ENCODE measurements around the gene MMD2.

MMD2 gene

DNA sequence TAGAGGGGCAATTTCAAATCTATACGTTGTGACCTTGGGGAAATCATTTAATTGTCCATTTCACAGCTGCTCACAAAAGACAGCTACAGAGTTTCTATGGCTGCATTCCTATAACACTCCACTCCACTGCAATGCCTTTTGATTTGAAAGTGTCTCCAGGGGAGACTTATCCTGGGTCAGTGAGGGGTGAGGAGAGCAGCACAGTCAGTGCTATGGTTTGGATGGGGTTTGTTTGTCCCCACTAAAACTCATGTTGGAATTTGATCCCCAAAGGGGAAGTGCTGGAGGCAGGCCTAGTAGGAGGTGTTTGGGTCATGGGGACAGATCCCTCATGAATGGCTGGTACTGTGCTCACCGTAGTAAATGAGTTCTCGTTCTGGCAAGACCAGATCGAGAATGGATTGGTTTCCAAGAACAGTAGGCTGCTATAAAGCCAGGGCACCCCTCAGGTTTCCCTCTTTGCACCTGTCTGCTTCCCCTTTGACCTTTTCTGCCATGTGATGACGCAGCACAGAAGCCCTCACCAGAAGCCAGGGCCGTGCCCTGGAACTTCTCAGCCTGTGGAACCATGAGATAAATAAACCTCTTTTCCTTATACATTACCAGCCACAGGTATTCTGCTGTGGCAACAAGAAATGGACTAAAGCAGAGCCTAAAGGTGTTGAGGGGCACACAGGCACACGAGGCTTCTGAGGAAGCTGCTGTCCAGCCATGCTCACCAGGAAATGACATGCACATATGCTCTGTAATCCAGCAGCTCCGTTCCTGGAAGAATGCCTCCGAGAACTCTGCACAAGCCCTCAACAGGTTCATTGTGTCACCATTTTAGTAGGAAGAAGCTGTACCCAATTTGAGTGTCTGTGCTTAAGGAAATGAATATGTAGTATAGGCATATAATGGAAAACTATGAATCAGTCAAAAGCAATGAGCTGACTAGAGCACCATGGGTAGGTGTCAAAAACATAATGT is 92.2 kb downstream of the MMD2 start:
- no peak for DNase-seq

GRCh38 chr7:4862156-4862555 is 96.8 kb downstream of the MMD2 start:
- no peak for DNase-seq

GRCh38 chr7:4861673-4862072 is 97.3 kb downstream of the MMD2 start, which contains the start of gene PAPOLB:
Gene PAPOLB, minus strand, starts transcription at chr7:4862030. Its CDS starts 220 bp downstream, at chr7:4861810.
- DNase-seq: no peak

- no peak for DNase-seq
Measured at GRCh38 chr7:4861227-4861626, 97.8 kb downstream of the MMD2 start.

DNA sequence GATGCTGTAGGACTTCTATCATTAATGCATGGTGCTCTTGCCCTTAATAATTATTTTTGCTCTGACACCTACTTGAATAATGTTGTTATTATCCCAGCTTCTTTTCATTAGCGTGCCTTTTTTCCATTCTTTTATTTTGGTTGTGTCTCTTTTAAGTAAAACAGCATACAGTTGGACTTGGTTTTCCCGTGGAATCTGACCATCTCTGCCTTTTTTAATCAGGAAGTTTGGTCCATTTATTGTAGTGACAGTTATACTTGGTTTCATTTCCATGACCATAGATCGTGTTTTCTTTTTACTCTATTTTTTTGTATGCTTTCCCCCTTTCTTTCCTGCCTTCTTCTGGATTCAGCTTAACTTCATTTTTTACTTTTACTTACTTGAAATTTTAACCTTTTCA is 101.8 kb downstream of the MMD2 start:
- DNase-seq: no peak

DNA sequence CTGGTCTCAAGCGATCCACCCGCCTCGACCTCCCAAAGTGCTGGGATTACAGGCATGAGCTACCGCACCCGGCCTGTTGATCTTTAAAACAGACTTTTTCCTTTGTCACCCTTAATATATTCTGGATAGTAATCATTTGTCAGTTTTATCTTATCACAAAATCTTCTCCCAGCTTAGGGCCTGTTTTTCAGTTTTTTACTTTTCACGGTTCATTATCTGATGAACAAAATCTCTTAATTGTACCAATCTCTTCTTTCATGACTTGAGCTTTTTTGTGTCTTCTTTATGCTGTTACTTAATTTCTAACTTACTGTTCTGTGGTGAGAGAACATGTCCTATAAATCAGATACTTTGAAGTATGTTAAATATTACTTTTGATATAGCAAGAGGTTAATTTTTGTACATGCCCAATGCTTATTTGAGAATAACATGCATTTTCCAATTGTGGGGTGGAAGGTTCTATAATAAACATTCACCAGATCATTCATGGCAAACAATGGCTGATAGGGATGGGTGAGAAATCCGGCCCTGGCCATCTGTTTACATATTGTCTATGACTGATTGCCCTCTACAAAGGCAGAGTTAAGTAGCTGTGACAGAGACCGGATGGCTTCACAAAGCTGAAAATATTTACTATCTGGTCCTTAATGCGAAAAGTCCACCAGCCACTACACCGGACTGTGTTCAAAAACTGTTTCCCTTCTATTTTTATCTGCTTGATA is 102.5 kb downstream of the MMD2 start:
- DNase-seq: no peak
